HG02938 (cell line): Measurements from ENCODE around the gene DDHD1.
A peak's percentile ranks its signal among the peaks of the same experiment; 100 is the strongest.
"Not testable (repeated sequence)": the region's sequence is repeated elsewhere in the genome, so short reads cannot be mapped to it uniquely, and the experiment has no call there.

Source experiments
- ATAC-seq: cut with Tn5 transposase; IDR thresholded peaks from one replicate; pipeline ENCODE4 v1.9.1; 2021; ENCODE audit warnings: mild to moderate bottlenecking, moderate library complexity; ENCODE audit not compliant: unreplicated experiment

Gene DDHD1

GRCh38 chr14:53152184-53152886 is 788 bp downstream of the DDHD1 start:
- ATAC-seq = peak; percentile 26

DNA sequence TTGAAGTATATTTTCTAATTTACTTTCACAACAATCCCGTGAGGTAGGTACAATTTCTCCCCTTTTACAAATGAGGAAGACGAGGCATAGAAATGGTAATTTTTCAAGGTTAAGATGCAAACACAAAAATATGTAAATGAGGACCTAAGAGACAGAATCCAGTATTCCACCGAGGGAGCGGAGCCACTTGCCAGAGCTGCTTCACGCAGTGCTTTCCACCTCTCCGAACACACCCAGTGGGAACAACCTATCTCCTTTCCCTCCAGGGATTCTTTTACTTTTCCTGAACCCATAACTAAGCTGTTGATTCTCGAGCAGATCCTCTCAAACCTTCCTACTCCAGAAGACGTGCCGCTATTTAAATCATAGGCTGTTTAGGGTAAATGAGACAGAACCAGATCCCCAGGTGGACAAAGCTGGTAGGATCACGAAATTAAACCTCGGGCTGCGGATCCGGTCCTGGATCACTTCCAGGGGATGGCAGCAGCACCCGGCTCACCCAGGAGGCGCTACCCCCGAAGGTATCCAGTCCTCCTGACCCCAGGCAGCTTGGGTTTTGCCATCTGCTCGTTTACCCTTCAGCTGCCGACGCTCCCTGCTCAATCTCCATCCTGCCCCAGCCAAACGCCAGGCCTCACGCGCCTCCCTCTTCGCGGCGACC is 1.5 kb downstream of the DDHD1 start:
- ATAC-seq = peak; percentile 2

DNA sequence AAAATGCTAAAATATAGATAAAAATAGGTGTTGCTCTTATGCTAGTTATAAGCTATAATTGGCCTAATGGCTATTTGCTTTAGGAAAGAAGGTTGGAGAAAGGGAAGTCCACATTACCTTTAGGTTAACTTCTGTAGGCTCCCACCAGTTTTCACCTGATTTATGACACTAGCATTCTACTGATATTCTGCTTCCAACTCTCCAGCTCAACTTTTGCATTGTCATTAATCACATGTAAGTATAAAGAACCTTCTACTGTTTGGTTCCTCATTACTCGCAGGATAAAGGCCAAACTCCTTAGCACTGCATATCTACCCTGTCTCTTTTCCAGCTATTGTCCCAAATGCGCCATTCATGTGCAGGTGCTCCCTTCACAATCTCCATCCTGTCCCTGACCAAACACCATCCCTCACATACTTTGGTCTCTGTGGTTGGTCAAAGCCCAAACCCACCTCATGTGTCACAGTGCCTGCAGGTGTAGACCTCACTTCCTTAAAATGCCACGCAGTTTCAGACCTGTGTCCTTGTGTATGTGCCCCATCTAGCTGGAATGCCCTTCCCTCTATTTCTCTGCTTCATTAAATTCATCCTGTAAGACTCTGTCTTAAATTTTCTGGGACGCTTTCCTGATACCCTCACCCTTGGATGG is 3.3 kb downstream of the DDHD1 start:
- no peak for ATAC-seq

- no peak for ATAC-seq
These were observed 4.5 kb downstream of the DDHD1 start for GRCh38 chr14:53148671-53149070.

DNA sequence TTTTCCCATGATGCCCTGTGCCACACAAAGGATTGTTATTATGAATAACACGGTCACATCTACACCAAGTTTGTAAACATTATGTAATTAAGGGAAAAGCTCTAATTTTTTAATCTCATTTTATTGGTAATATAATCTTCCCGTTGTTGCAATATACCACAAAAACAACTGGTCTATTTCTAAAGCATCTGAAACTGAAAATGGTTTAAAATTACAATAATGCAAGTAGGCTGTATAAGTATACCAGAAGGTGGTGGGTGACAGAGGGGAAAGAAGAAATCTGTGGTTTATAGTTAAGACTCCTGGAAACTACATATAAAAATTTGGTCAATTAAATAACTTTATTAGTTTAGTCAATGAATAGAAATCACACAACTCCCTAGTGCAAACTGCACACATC is 5.2 kb downstream of the DDHD1 start:
- ATAC-seq = no peak

DNA sequence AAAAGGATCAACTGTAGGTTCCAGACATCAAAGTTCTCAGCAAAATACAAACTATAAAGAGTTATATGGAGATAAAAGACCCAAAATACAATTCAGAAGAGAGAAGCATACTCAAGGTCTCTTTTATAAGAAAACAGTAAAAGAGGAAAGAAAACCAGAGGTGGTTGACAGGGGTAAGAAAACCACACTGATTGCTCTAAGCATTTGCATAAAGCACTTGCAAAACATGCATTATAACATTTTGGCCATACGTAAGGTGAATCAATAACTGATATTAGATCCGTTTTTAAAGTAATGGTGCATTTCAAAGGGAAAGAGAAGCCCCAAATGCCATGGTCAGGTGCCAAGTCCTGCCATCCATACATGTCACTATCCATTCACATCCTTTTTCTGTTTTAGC is 5.9 kb downstream of the DDHD1 start:
- ATAC-seq = no peak

DNA sequence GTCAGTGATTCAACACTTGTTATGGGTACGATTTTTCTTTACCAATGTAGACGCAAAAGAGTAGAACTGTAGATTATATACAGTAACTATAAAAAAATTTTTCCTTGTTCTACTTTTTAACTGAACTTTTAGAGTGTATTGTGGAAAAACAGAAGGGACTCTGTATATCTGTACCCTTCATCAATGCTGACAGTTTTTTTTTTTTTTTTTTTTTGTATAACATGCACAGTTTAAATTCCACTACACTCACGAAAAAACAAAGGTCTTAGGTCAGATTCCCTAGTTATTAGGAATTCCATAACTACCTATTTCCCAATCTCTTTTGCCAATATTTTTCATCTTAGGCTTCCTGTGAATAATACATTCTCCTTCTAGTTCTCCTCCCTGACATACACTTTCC is 6.4 kb downstream of the DDHD1 start:
- ATAC-seq = no peak

GRCh38 chr14:53144244-53144643 is 8.9 kb downstream of the DDHD1 start:
- ATAC-seq = peak; percentile 90

GRCh38 chr14:53140585-53140984 is 12.5 kb downstream of the DDHD1 start:
- no peak for ATAC-seq

DNA sequence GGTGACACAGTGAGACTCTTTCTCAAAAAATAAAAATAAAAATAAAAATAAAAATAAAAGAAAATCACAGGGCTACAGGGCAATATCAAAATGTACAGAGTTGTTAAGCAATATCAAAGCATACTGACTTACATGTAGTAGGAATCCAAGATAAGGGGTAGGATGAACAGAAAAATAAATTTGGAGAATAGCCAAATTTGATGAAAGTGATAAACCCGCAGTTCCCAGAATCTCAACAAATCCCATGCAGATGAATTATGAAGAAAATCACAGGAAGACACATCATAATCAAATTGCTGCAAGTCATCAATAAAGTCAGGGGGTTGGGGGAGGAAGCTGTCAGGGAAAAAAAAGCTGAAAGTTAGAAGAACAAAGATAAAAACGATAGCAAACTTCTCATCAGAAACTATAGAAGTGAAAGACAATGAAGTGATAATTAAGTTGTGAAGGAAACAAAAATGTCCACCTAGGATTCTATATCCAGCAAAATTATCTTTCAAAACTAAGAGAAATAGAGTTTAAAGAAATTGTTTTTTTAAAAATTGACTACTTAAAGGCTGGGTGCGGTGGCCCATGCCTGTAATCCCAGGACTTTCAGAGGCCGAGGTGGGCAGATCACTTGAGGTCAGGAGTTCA is 15.4 kb downstream of the DDHD1 start:
- no peak for ATAC-seq

DNA sequence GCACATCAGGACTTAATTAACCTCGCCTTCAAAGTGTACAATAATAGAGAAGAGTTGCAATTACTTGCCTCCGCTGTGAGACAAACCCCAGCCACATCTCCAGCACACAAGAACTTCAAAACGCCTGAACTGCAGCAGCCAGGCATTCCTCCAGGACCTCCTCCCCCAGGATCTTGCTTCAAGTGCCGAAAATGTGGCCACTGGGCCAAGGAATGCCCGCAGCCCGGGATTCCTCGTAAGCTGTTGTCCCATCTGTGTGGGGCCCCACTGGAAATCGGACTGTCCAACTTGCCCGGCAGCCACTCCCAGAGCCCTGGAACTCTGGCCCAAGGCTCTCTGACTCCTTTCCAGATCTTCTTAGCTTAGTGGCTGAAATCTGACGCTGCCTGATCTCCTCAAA is 22.6 kb downstream of the DDHD1 start:
- not testable (repeated sequence) for ATAC-seq

DNA sequence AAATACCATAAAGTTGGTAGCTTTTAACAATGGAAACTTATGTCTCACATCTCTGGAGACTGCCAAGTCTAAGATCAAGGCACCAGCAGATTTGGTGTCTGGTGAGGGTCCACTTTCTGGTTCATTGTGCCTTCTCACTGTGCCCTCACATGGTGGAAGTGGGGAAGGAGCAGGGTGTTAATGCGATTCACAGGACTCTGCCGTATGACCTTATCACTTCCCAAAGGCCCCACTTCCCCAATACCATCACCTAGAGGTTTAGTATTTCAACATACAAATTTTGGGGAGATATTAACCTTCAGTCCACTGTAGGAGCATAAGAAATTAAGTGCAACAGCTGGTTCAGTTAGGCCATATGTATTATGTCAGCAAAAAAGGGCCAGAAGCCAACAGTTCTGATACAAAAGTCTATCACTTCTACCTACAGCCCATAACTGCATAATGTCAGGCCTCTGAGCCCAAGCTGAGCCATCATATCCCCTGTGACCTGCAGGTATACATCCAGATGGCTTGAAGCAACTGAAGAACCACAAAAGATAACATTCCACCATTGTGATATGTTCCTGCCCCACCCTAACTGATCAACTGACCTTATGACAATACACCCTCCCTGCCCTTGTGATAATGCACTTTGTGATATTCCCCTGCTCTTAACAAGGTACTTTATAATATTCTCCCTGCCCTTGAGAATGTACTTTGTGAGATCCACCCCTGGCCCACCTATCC is 24.7 kb downstream of the DDHD1 start:
- ATAC-seq = no peak

- ATAC-seq = no peak
These were observed 25.3 kb downstream of the DDHD1 start for GRCh38 chr14:53127832-53128231.

- ATAC-seq = no peak
These were observed 26.0 kb downstream of the DDHD1 start for GRCh38 chr14:53127151-53127550.

DNA sequence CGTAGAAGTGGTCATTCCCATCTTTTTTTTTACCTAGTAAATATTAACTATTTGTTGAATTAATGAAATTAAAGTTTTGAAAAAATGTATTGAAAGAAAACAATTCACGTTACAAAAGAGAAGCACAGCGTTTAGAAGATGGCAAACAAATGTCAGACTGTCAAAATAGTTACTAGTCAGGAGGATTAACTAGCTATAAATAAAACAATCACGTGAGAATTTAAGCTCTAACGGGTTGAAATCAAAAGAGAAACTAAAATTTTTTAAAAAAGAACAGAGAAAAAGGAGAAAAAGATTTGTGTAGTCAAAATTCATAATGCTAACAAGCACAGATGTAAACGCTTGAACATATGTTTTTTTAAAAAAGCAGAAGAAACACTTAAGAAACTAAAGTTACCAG is 26.4 kb downstream of the DDHD1 start:
- ATAC-seq = no peak

- ATAC-seq = no peak
These were observed 28.3 kb downstream of the DDHD1 start for GRCh38 chr14:53124786-53125185.

- not testable (repeated sequence) for ATAC-seq
These were observed 31.7 kb downstream of the DDHD1 start for GRCh38 chr14:53121419-53121818.

DNA sequence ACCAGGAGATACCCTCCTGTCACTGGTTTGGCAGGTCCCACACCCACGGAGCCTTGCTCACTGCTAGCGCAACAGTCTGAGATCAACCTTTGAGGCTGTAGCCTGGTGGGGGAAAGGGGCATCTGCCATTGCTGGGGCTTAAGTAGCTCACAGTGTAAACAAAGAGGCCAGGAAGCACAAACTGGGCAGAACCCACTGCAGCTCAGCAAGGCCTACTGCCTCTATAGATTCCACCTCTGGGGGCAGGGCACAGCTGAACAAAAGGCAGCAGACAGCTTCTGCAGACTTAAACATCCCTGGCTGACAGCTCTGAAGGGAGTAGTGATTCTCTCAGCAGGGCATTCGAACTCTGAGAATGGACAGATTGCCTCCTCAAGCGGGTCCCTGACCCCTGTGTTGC is 35.6 kb downstream of the DDHD1 start:
- ATAC-seq = not testable (repeated sequence)

DNA sequence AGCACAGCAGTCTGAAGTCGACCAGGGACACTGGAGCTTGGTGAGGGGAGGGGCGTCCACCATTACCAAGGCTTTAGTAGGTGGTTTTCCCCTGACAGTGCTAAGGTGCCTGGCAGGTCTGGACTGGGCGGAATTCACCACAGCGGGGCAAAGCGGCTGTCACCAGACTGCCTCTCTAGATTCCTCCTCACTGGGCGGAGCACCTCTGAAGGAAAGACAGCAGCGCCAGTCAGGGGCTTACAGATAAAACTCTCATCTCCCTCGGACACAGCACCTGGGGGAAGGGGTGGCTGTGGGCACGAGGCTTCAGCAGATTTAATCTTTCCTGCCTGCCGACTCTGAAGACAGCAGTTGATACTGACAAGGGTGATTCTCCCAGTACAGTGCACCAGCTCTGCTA is 39.1 kb downstream of the DDHD1 start:
- ATAC-seq = no peak

DNA sequence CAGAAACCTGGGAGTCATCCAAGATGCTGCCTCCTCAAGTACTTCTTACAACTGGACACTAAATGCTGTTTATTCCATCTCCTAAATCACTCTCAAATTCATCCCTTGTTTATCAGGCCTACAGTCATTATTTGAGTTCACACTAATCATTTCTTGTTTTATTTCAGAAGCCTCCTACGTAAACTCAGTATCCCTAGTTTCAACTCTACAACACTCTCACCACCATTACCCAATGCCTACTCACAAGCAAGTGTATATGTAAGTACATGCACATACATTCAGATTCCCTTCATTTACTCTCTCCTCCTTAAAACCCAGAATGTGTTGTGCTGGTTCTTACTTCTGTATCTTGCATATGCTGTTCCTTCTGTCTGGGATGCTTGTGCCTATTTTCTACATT is 43.0 kb downstream of the DDHD1 start:
- ATAC-seq = no peak
